IPS-20b (cell line): ENCODE data around the gene IGDCC3.
A peak's percentile ranks its signal among the peaks of the same experiment; 100 is the strongest.

Experiments used
- H3K27ac ChIP-seq: one replicate; pipeline ENCODE4 v1.5.1; 2013; ENCODE audit warnings: low read length
- H3K27me3 ChIP-seq: 2 replicates; pipeline ENCODE4 v1.6.1; 2013; ENCODE audit warnings: mild to moderate bottlenecking, low read length, inconsistent platforms; ENCODE audit not compliant: insufficient read depth
- H3K36me3 ChIP-seq: 2 replicates; pipeline ENCODE4 v1.6.1; 2013; ENCODE audit warnings: low read depth, mild to moderate bottlenecking, inconsistent platforms, low read length, moderate library complexity; ENCODE audit not compliant: insufficient read depth
- H3K4me1 ChIP-seq: 2 replicates; pipeline ENCODE4 v1.6.1; 2013; ENCODE audit warnings: mild to moderate bottlenecking, control low read depth, inconsistent platforms, low read length, moderate library complexity; ENCODE audit not compliant: insufficient read depth
- H3K4me3 ChIP-seq: 2 replicates; pipeline ENCODE4 v1.5.1; 2013; ENCODE audit warnings: mild to moderate bottlenecking, low read length, inconsistent platforms
- H3K9ac ChIP-seq: 2 replicates; pipeline ENCODE4 v1.6.1; 2013; ENCODE audit warnings: low read depth, mild to moderate bottlenecking, inconsistent platforms, low read length, moderate library complexity
- H3K9me3 ChIP-seq: 2 replicates; pipeline ENCODE4 v1.6.1; 2013; ENCODE audit warnings: mild to moderate bottlenecking, low read depth, low read length, inconsistent platforms; ENCODE audit not compliant: insufficient read depth

Gene IGDCC3

GRCh38 chr15:65337436-65338070, 40.2 kb downstream of the IGDCC3 start:
- Histone ChIP-seq H3K4me1 (peaks cover 46% of the 10 kb centered on the region), H3K27ac (no peak overlapping the region), H3K36me3 (no peaks in the 10 kb centered on the region), H3K9ac (no peak overlapping the region), H3K9me3 (no peaks in the 10 kb centered on the region), H3K4me3 (no peak overlapping the region), H3K27me3 (no peaks in the 10 kb centered on the region)

DNA sequence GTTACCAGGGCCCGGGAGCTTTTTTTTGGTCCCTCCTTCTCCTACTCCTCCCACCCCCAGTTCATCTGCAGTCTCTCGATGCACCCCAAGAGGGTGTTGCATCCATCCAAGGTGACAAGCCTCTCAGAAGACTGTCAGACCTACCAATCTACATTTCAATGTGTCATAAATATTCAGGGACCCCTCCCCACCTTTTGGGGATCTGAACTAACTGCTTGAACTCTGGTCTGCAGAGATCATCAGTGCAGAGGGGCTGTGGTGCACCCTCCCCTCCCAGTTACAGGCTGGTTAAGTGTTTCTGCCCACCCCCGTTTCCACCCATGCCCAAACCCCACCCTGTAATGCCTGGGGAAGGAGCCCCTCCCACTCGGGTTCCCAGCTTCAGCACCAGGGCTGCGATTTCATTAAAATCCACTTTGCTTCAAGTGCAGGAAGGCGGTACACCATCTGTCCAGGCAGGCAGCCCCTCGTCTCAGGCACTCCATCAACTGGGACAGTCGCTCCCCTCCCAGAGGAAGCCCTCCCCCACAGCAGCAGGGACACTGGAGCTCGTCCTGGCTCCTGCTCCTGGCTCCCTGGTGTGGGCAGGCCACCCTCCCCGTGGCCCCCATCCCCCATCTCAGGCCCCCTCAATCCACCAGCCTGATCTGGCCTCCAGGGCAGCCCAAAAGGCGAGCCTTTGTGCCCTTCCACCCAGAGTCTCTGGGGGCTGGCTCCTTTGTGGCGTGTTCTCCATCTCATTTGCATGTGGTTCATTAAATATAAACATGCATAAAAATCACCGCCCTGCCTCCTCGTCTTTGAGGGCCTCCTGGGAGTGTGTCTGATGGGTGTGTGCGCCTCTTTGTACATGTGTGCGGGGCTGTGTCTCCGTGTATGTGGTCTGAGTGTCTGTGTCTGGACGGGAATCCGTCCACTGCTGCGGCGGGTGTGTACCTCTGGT, 41.0 kb downstream of the IGDCC3 start:
- no peak overlapping the region for H3K4me3 ChIP-seq
- no peak overlapping the region for H3K27ac ChIP-seq
- H3K4me1 ChIP-seq: peaks cover 46% of the 10 kb centered on the region
- H3K27me3 ChIP-seq: no peaks in the 10 kb centered on the region
- no peak overlapping the region; the same call in 1 of the 2 replicates for H3K9ac ChIP-seq
- H3K36me3 ChIP-seq: peaks cover 6% of the 10 kb centered on the region; the same call in 1 of the 2 replicates
- no peaks in the 10 kb centered on the region for H3K9me3 ChIP-seq

GRCh38 chr15:65335278-65336055, 42.3 kb downstream of the IGDCC3 start:
- no peaks in the 10 kb centered on the region for H3K9me3 ChIP-seq
- no peak overlapping the region for H3K27ac ChIP-seq
- no peaks in the 10 kb centered on the region for H3K27me3 ChIP-seq
- H3K4me3 ChIP-seq: no peak overlapping the region
- H3K36me3 ChIP-seq: peaks cover 19% of the 10 kb centered on the region; the same call in 1 of the 2 replicates
- H3K9ac ChIP-seq: no peak overlapping the region
- H3K4me1 ChIP-seq: peaks cover 46% of the 10 kb centered on the region

DNA sequence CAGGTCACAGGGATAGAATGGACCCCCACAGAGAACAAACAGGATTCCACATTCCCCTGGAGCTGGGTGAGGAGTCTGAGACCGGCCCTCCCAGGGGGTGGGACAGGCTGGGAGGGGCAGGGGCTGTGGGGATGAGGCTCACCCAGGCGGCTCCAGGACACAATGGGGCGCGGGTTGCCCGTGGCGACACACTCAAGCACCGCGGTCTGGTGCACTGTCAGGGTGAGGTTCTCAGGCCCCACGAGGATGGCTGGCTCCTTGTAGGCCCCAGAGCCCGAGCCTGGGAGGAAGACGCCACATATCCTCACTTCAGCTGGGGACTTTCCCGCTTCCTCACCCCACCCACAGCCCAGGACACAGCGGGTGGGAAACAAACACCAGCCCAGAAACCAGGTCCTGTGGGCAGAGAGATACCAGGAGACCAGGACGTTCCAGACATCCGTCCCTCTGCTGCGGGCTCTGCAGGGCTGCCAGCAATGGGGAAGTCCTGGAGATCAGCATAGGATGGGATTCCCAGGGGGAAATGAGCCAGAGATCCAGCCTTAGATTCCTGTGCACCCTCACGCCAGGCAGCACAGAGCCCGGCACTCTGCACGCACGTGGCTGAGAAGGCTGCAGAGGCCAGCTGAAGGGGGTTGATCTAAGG, 43.1 kb downstream of the IGDCC3 start:
- no peak overlapping the region; the same call in 1 of the 2 replicates for H3K9ac ChIP-seq
- no peaks in the 10 kb centered on the region for H3K27me3 ChIP-seq
- H3K4me1 ChIP-seq: peaks cover 40% of the 10 kb centered on the region

GRCh38 chr15:65333856-65334255, 43.9 kb downstream of the IGDCC3 start:
- peaks cover 29% of the 10 kb centered on the region; the same call in 1 of the 2 replicates for H3K36me3 ChIP-seq
- no peak overlapping the region for H3K27ac ChIP-seq
- peak overlapping the region; percentile 30; the same call in 1 of the 2 replicates for H3K9ac ChIP-seq
- H3K9me3 ChIP-seq: no peaks in the 10 kb centered on the region
- no peaks in the 10 kb centered on the region for H3K27me3 ChIP-seq
- H3K4me3 ChIP-seq: no peak overlapping the region
- H3K4me1 ChIP-seq: peaks cover 35% of the 10 kb centered on the region

More for the DNA sequence above, 43.1 kb downstream of the IGDCC3 start:
- H3K36me3 ChIP-seq: peaks cover 26% of the 10 kb centered on the region; the same call in 1 of the 2 replicates
- H3K4me3 ChIP-seq: no peak overlapping the region
- no peaks in the 10 kb centered on the region for H3K9me3 ChIP-seq
- H3K27ac ChIP-seq: no peak overlapping the region

GRCh38 chr15:65333148-65333820, 44.5 kb downstream of the IGDCC3 start:
- no peaks in the 10 kb centered on the region for H3K27me3 ChIP-seq
- H3K4me3 ChIP-seq: no peak overlapping the region
- H3K4me1 ChIP-seq: peaks cover 35% of the 10 kb centered on the region
- peaks cover 29% of the 10 kb centered on the region; the same call in 1 of the 2 replicates for H3K36me3 ChIP-seq
- no peak overlapping the region for H3K9ac ChIP-seq
- no peaks in the 10 kb centered on the region for H3K9me3 ChIP-seq
- H3K27ac ChIP-seq: no peak overlapping the region

- H3K9ac ChIP-seq: no peak overlapping the region
These were observed 45.2 kb downstream of the IGDCC3 start for GRCh38 chr15:65332391-65333147.

GRCh38 chr15:65331811-65332210, 46.0 kb downstream of the IGDCC3 start:
- no peak overlapping the region for H3K27ac ChIP-seq
- no peaks in the 10 kb centered on the region for H3K9me3 ChIP-seq
- H3K9ac ChIP-seq: no peak overlapping the region
- peaks cover 29% of the 10 kb centered on the region; the same call in 1 of the 2 replicates for H3K36me3 ChIP-seq
- H3K27me3 ChIP-seq: no peaks in the 10 kb centered on the region
- H3K4me3 ChIP-seq: no peak overlapping the region
- peaks cover 27% of the 10 kb centered on the region; the same call in 1 of the 2 replicates for H3K4me1 ChIP-seq

More at GRCh38 chr15:65332391-65333147, 45.2 kb downstream of the IGDCC3 start:
- no peak overlapping the region for H3K27ac ChIP-seq
- no peaks in the 10 kb centered on the region for H3K9me3 ChIP-seq
- no peak overlapping the region for H3K4me3 ChIP-seq
- H3K27me3 ChIP-seq: no peaks in the 10 kb centered on the region
- H3K36me3 ChIP-seq: peaks cover 29% of the 10 kb centered on the region; the same call in 1 of the 2 replicates
- H3K4me1 ChIP-seq: peaks cover 34% of the 10 kb centered on the region

GRCh38 chr15:65330934-65331645, 46.7 kb downstream of the IGDCC3 start:
- Histone ChIP-seq H3K36me3 (peaks cover 29% of the 10 kb centered on the region; the same call in 1 of the 2 replicates), H3K9ac (no peak overlapping the region)

More at GRCh38 chr15:65330934-65331645, 46.7 kb downstream of the IGDCC3 start:
- Histone ChIP-seq H3K9me3 (no peaks in the 10 kb centered on the region), H3K27ac (no peak overlapping the region), H3K4me3 (no peak overlapping the region), H3K27me3 (no peaks in the 10 kb centered on the region), H3K4me1 (peaks cover 20% of the 10 kb centered on the region; the same call in 1 of the 2 replicates)
